HG03060 (cell line): ENCODE results near the gene CCDC14.

ENCODE experiments used
- ATAC-seq: cut with Tn5 transposase; IDR thresholded peaks from one replicate; pipeline ENCODE4 v1.9.1; 2021; ENCODE audit warnings: low read depth, moderate number of reproducible peaks; ENCODE audit not compliant: unreplicated experiment

Gene CCDC14

DNA sequence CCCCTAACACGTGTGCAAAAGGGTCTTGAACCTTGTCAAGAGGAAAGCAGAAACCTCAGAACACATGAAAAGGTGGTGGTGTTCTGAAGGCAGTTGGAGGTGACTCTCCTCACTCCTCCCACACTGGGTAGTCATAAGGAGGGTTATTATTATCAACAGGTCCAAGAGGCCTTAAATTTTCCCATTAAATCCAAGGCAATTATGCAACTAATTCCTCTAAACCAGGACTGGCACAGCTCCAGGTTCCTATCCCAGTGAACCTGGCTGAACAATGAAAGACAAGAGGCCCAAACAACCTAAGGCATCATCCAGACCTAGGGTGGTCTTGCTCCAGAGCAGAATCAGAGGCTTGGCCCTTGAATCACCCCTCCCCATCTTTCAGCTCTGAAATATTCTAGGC lies 91.9 kb downstream of the CCDC14 start:
- no peak for ATAC-seq

DNA sequence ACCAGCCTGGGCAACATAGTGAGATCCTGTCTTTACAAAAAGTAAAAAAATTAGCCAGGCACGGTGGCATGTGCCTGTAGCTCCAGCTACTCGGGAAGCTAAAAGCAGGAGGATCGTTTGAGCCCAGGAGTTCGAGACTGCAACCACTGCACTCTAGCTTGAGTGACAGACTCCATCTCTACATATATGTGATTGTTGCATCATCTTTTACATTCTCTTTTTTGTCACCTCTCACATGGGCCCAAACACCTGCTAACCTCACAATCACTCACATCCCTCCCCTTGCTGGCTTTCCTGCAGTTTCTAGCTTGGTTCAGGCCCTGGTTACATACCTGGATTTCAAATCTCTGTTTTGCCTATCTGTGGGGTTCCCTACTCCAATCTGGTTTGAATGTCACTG lies 96.3 kb downstream of the CCDC14 start:
- ATAC-seq = no peak
